Activated CD4-positive, CD25-positive, alpha-beta regulatory T cell treated with anti-CD3 and anti-CD28 coated beads, Interleukin-2, amount 50 U/mL, for 24 hours (primary cell): Measurements from ENCODE around the gene OTUD6A.

Experiments
- ATAC-seq, 2 donors: fragments of 150-1000 bp; cut with Tn5 transposase; one replicate each; pipeline ENCODE4 v1.10.0; 2021; ENCODE audit warnings: mild to moderate bottlenecking in 1 of 2, moderate library complexity in 1 of 2

OTUD6A gene, protein sequence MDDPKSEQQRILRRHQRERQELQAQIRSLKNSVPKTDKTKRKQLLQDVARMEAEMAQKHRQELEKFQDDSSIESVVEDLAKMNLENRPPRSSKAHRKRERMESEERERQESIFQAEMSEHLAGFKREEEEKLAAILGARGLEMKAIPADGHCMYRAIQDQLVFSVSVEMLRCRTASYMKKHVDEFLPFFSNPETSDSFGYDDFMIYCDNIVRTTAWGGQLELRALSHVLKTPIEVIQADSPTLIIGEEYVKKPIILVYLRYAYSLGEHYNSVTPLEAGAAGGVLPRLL

GRCh38 chrX:70062076-70062475 is at the start of gene OTUD6A:
Gene OTUD6A (plus strand): TSS chrX:70062457. CDS start chrX:70062525, 68 bp downstream.
- ATAC-seq = no peak

DNA sequence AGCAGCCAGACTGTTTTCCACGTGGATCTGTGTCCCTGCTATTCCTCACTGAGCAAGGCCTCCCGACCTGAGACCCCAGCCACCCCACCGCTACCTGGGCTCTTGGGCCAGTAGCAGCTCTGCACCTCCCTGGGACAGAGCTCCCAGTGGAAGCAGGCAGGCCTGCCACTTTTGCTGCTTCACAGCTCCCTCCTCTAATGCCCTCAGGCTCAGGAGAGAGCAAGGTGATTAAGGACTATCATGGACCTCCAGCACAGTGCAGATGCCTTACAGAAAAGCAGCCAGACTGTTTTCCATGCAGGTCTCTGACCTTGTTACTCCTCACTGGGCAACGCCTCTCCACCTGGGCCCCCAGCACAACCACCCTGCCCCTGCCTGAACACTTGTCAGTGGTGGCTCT is 49.5 kb upstream of the OTUD6A start:
- ATAC-seq = no peak

- no peak for ATAC-seq
Measured at GRCh38 chrX:70013466-70014381, 48.5 kb upstream of the OTUD6A start.

GRCh38 chrX:70016513-70016912 is 45.7 kb upstream of the OTUD6A start:
- peak in 1 of 2 donors; percentile 27 for ATAC-seq

DNA sequence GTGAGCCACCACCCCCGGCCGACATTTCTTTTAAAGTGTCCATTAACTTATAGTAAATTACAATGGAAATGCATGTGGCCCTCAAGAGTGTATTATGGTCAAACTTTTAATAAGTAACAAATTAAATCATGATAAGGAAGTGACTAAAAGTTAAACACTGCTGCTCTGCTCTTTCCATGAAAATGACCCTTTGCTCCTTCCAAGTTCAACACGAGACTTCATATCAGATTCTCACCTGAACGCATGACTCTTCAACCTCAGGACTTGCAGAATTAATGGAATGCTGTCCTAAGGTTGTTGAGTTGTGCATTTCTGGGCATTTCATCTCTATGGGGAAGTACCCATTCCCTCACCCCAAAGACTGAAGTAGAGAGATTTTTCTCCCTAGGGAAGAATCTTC is 39.6 kb upstream of the OTUD6A start:
- no peak for ATAC-seq

DNA sequence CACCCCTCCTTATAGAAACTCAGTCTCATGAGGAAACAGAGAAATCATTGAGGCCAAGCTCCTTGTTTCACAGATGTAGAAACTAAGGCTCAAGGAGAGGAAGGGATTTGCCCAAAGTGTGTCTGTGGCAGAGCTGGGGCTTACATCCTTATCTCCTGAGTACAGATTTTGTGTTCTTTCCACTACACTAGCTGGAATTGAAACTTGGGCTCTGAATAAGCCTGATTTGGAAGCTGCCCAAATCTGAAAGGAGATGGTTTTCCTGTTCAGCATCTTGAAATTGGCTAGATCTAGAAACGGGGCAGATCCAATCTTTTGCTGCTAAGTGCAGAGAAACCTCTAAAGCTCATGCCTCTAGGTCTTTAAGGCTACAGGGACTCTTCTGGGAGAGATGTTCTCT is 36.8 kb upstream of the OTUD6A start:
- no peak for ATAC-seq

- no peak for ATAC-seq
Measured at GRCh38 chrX:70026112-70026850, 36.0 kb upstream of the OTUD6A start.

DNA sequence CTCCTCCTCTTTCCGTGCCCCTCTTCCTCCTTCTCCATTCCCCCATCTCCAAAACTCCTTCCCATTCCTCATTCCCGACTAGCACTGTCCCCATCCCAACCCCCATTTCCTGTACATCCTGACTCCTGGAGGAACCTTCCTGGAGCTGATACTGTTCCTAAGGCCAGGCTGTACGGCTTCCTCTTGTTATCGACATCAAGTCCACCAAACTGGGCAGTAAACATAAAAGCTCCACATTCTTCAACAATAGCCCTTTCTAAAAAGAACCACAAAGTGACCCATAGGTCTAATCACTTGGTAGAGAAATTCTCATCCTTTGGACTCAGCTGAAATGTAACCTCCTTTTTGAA is 35.4 kb upstream of the OTUD6A start:
- ATAC-seq = no peak

- ATAC-seq = no peak
Measured at GRCh38 chrX:70029863-70030262, 32.4 kb upstream of the OTUD6A start.

DNA sequence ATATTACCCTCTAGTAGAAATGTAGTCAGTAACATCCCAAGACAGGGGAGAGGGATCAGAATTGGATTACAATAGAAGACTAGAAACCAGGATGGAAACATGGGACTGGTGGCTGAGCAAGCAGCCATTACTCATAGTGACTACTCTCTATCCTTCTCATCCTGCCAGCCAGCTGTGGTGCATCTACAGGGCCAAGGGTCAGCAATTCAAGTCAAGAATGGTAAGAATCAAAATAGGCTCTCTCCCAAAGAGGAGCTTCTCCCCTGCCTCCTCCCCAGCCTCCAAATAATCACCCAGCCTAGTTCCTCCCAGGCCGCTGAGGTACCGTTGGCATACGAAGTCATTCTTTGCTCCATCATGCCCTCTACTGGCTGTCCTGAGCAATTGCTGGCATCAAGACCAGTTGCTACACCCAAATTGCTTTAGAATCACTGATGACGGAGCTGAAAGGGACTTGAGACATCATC is 31.9 kb upstream of the OTUD6A start:
- peak in 1 of 2 donors; percentile 17 for ATAC-seq

DNA sequence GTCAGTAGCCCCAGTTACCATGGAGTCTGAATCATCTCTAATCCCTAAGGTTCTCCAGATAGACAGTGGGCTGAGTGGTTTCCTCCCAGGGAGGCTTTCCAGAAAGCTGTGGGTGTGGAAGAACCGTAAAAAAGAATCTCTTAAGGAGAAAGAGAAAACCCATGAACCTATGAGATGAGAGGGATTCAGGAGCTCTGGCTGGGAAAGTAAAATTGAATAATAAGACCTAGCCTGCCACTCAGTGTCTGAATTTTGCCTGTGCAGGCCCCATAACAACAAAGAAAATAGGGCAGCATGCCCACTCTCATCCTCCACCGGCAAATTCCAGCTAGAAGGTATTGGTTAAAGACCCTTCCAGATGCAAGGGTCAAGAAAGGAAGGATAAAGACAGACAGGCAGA is 29.5 kb upstream of the OTUD6A start:
- no peak for ATAC-seq

GRCh38 chrX:70033348-70034051 is 28.8 kb upstream of the OTUD6A start:
- no peak for ATAC-seq

DNA sequence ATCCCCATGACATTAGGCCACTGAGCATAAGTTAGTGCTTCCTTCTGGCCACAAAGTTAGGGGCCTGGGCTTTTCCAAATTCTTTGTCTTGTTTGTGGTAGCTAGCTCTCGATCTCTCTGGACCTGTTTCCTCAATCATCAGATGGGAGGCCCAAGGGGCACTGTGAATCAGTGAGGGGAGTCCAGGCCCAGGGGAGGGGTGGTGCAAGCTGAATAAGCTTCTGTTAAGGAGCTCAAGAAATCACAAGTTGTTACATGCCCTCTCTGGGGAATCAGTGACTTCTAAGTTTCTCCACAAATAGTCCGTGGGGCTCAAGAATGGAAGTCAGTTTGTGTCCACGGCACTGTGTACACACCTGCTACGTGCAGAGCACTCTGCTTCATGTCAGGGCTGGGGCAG is 27.6 kb upstream of the OTUD6A start:
- no peak for ATAC-seq

- ATAC-seq = no peak
Measured at GRCh38 chrX:70038515-70038914, 23.7 kb upstream of the OTUD6A start.

GRCh38 chrX:70038951-70039350 is 23.3 kb upstream of the OTUD6A start:
- no peak for ATAC-seq

- ATAC-seq = no peak
Measured at GRCh38 chrX:70039758-70040157, 22.5 kb upstream of the OTUD6A start.

DNA sequence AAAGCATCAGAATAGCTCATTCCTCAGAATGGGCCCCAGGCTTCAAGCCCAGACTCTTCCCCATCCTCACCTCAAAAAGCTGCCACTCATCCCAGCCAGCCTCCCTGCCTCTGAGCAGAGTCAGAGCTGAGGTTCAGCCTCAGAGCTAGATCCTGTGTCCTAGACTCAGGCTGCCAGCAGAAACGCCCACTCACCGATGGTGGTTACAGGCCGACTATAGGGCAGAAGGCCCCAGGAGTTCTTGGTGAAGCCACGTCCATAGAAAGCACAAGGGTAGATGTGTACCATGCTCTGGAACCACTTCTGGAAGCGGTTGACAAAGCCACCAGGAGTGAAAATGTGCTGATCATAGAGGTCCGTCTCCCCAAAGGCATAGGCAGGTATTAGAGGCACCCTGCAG is 20.3 kb upstream of the OTUD6A start:
- ATAC-seq = no peak

DNA sequence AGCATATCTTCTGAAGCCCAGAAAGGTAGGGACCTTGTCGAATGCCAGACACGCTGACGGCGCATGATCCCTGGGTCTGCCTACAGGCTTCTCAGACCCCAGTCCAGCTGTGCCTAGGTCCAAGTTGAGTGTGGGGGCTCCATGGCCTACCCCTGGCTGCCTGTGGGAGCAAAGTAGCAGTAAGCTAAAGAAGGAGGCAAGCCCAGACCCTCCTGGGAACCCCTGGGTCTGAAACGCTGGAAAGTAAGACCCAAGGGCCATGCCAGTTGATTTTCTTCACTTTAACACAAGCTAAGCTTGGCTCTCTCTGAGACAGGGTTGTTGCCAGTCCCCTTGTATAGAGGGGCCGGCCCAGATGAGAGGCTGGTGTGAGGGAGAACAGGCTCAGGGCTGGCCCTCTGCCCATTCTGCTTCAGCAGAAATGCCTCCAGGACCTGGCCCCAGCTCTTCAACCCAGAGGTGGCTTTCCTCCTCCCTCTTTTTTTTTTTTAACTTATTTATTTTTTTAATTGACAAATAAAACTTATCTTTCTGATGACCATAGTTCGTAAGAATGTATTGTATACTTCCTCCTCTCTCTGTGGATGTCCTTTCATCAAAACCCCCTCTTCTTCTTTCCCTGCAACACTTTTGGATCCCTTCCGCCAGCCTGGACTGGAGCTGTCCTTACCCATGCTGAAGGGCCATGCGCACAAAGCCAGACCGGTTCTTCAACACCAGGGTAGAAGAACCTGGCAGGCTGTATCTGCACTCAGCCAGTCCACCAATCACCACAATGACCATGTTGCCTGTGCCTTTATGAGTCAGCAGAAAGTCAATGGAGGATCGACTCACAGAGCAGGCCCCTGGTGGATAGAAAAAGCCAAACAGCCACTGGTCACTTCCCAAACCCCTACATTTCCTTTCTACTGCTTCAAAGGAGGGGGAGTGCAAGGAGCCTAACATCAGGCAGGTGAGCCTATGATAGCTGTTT is 19.6 kb upstream of the OTUD6A start:
- no peak for ATAC-seq

- ATAC-seq = no peak
Measured at GRCh38 chrX:70043685-70044084, 18.6 kb upstream of the OTUD6A start.

DNA sequence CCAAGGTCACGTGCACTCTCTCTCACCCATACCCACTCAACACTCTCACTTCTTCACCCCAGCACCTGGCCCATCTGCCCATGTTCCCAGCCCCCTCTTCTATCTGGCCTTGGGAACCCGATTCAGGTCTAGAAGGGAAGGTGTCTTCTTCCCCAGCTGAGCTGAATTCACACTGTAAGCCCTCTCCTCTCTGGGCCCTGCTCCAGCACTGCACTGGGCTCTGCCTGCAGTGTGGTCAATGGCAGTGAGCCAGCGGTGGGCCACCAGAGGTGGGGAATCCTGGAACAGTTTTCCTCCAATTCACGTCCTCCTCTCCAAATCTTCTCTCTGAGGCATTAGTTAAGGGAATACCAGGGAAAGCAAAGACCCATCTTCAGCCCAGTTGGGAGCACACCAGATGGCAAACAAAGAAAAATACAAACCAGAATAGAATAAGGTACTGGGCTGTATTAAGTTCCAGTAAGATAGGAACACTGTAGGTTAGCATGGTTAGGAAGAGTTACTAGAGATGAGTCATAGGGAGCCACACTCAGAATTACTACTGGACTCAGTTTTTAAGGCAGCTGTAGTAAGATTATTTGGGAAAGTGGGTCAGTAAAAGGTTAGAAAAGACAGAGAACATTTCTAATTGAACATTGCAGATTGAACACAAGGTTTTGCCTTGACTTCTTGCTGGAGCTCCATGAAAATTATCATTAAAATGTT is 17.6 kb upstream of the OTUD6A start:
- no peak for ATAC-seq

DNA sequence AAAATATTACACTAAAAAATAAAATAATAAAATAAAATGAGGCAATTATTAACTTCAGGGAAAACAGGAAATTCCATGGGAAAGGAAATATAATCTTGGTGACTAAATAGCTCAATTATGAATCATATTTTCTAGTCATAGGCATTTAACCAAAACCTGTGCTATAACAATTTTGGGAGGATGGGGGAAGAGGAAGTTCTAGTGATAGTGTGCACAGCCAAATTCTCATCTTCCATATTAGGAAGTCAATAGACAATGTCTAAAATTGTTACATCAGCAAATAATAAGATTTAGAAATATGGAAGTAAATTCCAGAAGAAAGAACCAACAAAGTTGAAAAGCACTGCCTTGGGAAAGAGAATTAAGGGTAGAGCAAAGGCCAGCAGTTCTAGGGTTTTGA is 15.3 kb upstream of the OTUD6A start:
- ATAC-seq = no peak
